ENCODE measurements around the gene ZKSCAN5.

- TF ChIP-seq POLR2A (IDR thresholded peaks at IDR 0.05) (no peak), CTCF (IDR thresholded peaks at IDR 0.05) (no peak)
Measured at GRCh38 chr7:99476107-99476506, 28.4 kb upstream of the ZKSCAN5 start.
